HepG2 (cell line): Measurements from ENCODE around the gene REEP3.

ENCODE experiments used
- ATAD3A ChIP-seq: sonication (generic); formaldehyde crosslinking; IDR thresholded peaks from 2 replicates; pipeline ENCODE4 v1.4.0; 2020; ENCODE audit warnings: missing genetic modification reagents
- RXRB ChIP-seq: IDR thresholded peaks from 2 replicates; pipeline ENCODE4 v1.6.1; 2016; ENCODE audit warnings: borderline replicate concordance, missing genetic modification reagents, missing compliant biosample characterization
- ZSCAN21 ChIP-seq: sonication (generic); formaldehyde crosslinking; IDR thresholded peaks from 2 replicates; pipeline ENCODE4 v1.8.0; 2022; ENCODE audit warnings: mild to moderate bottlenecking, missing genetic modification reagents, moderate library complexity, borderline replicate concordance

GRCh38 chr10:63671317-63671937 lies 150.2 kb downstream of the REEP3 start:
- TF ChIP-seq ATAD3A (CRISPR knock-in tag) (no peak), ZSCAN21 (CRISPR knock-in tag) (no peak), RXRB (CRISPR knock-in tag) (no peak)
